ENCODE measurements around the gene CNGB1. TPM values are rescaled to one million over a fixed set of nuclear protein-coding genes. Genes with fewer than 3 reads are reported as not detected.

CNGB1 gene
- polyA plus RNA-seq, 1 donor (not counting 4 experiments of a cell fraction or from before 2014, with no cell fraction given) = 0.08 TPM

- H3K4me1 ChIP-seq (ENCODE audit: control insufficient read depth, extremely low read depth, insufficient read depth, low read length) = no peaks in the 10 kb centered on the region
- H3K9me3 ChIP-seq (ENCODE audit: control insufficient read depth, low read depth, low read length) = no peaks in the 10 kb centered on the region
- TF ChIP-seq EZH2 (IDR thresholded peaks at IDR 0.05; ENCODE audit: low read length) = no peak
- no peak for TF ChIP-seq CTCF (optimal IDR thresholded peaks at IDR 0.05 in 1 of 3, IDR thresholded peaks at IDR 0.05 in 1 of 3, conservative IDR thresholded peaks at IDR 0.05 in 1 of 3; ENCODE audit: extremely low read depth in 1 of 3, insufficient read depth in 2 of 3, low read length in 3 of 3)
- no peak overlapping the region for H2AFZ ChIP-seq (ENCODE audit: control insufficient read depth, low read length)
- dilution Hi-C loops (cut with MboI; ENCODE audit: extremely low pct_ligation_motif_present, low sequenced_read_pairs) = no loop called here
- H3K4me3 ChIP-seq (ENCODE audit: control insufficient read depth in 2 of 3, extremely low read depth in 1 of 3, insufficient read depth in 2 of 3, low read depth in 1 of 3, low read length in 3 of 3) = no peak overlapping the region
- H3K27ac ChIP-seq (ENCODE audit: control insufficient read depth, insufficient read depth, low read length) = no peak overlapping the region
- H3K9me1 ChIP-seq (ENCODE audit: control insufficient read depth, extremely low read depth, insufficient read depth, low read length) = no peaks in the 10 kb centered on the region
- H3K27me3 ChIP-seq (ENCODE audit: control insufficient read depth, extremely low read depth, insufficient read depth, low read length) = peaks cover 7% of the 10 kb centered on the region
- H3K9ac ChIP-seq (ENCODE audit: control insufficient read depth, extremely low read depth, insufficient read depth, low read length) = no peak overlapping the region
- no peaks in the 10 kb centered on the region for H3K79me2 ChIP-seq (ENCODE audit: control insufficient read depth, insufficient read depth, low read length)
- DNase-seq (ENCODE audit: low read depth, low spot score) (no peak), FAIRE-seq (no peak)
- no peaks in the 10 kb centered on the region for H3K36me3 ChIP-seq (ENCODE audit: control insufficient read depth in 2 of 2, extremely low read depth in 1 of 2, insufficient read depth in 2 of 2, low read length in 2 of 2)
- no peaks in the 10 kb centered on the region for H4K20me1 ChIP-seq (ENCODE audit: control insufficient read depth, extremely low read depth, insufficient read depth, low read length)
- H3K4me2 ChIP-seq (ENCODE audit: control insufficient read depth, extremely low read depth, insufficient read depth, low read depth, low read length) = no peak overlapping the region
These were observed 13.1 kb downstream of the CNGB1 start for GRCh38 chr16:57957673-57958392.

GRCh38 chr16:57956924-57957672 lies 13.8 kb downstream of the CNGB1 start:
- Histone ChIP-seq H3K27me3 (ENCODE audit: control insufficient read depth, extremely low read depth, insufficient read depth, low read length) (peaks cover 7% of the 10 kb centered on the region), H3K4me2 (ENCODE audit: control insufficient read depth, extremely low read depth, insufficient read depth, low read depth, low read length) (no peak overlapping the region), H3K36me3 (ENCODE audit: control insufficient read depth in 2 of 2, extremely low read depth in 1 of 2, insufficient read depth in 2 of 2, low read length in 2 of 2) (no peaks in the 10 kb centered on the region), H3K9me1 (ENCODE audit: control insufficient read depth, extremely low read depth, insufficient read depth, low read length) (no peaks in the 10 kb centered on the region), H3K9ac (ENCODE audit: control insufficient read depth, extremely low read depth, insufficient read depth, low read length) (no peak overlapping the region), H3K4me3 (ENCODE audit: control insufficient read depth in 2 of 3, extremely low read depth in 1 of 3, insufficient read depth in 2 of 3, low read depth in 1 of 3, low read length in 3 of 3) (no peak overlapping the region), H3K9me3 (ENCODE audit: control insufficient read depth, low read depth, low read length) (no peaks in the 10 kb centered on the region), H2AFZ (ENCODE audit: control insufficient read depth, low read length) (no peak overlapping the region), H3K79me2 (ENCODE audit: control insufficient read depth, insufficient read depth, low read length) (no peaks in the 10 kb centered on the region), H3K27ac (ENCODE audit: control insufficient read depth, insufficient read depth, low read length) (no peak overlapping the region), H3K4me1 (ENCODE audit: control insufficient read depth, extremely low read depth, insufficient read depth, low read length) (no peaks in the 10 kb centered on the region), H4K20me1 (ENCODE audit: control insufficient read depth, extremely low read depth, insufficient read depth, low read length) (no peaks in the 10 kb centered on the region)
- FAIRE-seq (no peak), DNase-seq (ENCODE audit: low read depth, low spot score) (no peak)
- TF ChIP-seq EZH2 (IDR thresholded peaks at IDR 0.05; ENCODE audit: low read length) (no peak), CTCF (optimal IDR thresholded peaks at IDR 0.05 in 1 of 3, IDR thresholded peaks at IDR 0.05 in 1 of 3, conservative IDR thresholded peaks at IDR 0.05 in 1 of 3; ENCODE audit: extremely low read depth in 1 of 3, insufficient read depth in 2 of 3, low read length in 3 of 3) (no peak)
- dilution Hi-C loops (cut with MboI; ENCODE audit: extremely low pct_ligation_motif_present, low sequenced_read_pairs) = no loop called here

All from keratinocyte (primary cell).